ENCODE data around the gene KRTAP6-3.

DNA sequence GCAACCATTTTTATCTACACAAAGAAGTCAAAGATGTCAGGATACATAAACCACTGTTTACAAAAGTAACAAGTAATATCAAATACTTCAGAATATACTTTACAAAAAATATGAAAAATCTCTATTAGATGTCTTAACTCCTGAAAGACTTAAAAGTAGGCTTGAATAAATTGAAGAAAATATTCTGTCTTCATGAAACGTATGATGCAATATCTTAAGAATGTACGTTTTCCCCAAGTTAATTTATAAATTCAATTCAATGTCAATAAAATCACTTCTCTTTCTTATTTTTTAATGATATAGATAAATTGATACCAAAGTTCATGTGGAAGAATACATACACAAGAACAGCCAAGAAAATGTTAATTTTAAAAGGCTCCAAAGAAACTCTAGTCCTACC lies 37.1 kb upstream of the KRTAP6-3 start:
- no peak for TF ChIP-seq POLR2AphosphoS5 (IDR thresholded peaks at IDR 0.05; ENCODE audit: borderline replicate concordance, low read depth, low read length)
- no peak for TF ChIP-seq EZH2 (IDR thresholded peaks at IDR 0.05)
- no peak for TF ChIP-seq FOXP2 (optimal IDR thresholded peaks at IDR 0.05; ENCODE audit: control extremely low read depth, extremely low read length, insufficient read depth)
